ENCODE results near the gene RASIP1.
"Not testable (repeated sequence)": the region's sequence is repeated elsewhere in the genome, so short reads cannot be mapped to it uniquely, and the experiment has no call there.

RASIP1 gene

GRCh38 chr19:48705431-48705830, 35.0 kb downstream of the RASIP1 start:
- no peak for DNase-seq

DNA sequence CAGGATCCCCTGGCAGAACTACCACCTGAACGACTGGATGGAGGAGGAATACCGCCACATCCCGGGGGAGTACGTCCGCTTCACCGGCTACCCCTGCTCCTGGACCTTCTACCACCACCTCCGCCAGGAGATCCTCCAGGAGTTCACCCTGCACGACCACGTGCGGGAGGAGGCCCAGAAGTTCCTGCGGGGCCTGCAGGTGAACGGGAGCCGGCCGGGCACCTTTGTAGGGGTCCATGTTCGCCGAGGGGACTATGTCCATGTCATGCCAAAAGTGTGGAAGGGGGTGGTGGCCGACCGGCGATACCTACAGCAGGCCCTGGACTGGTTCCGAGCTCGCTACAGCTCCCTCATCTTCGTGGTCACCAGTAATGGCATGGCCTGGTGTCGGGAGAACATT, 37.1 kb downstream of the RASIP1 start:
- no peak for DNase-seq

DNA sequence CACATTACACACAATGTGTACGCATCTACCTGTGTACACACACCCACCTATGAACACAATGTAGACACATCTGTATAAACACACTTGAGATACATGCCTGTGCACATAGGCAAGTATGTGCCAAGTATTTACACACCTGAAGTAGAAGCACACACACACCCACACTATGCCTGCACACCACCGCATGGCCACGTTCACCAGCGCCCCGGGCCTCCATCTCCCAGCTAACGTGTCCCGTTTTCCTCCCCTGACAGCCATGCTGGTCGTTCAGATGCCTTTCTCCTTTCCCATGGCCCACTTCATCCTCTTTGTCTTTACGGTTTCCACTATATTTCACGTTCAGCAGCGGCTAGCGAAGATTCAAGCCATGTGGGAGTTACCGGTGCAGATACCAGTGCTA, 37.7 kb downstream of the RASIP1 start:
- no peak for DNase-seq

DNA sequence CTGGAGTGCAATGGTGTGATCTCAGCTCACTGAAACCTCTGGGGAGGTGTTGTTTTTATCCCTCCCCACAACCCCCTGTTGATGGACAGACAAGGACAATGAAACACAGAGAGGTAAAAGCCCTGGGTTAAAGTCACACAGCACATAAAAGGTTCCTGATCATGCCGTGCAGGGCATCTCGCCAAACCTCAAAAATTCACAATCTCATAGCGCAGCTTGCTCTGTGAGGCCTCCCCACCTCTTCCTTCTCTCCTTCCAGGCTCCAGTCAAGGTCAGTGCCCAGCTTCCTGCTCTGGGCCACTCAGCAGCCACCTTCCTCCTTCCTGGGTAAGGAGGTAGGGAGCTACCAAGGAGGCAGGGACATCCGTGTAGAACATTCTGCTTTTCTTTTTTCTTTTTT, 42.4 kb downstream of the RASIP1 start:
- no peak for DNase-seq

DNA sequence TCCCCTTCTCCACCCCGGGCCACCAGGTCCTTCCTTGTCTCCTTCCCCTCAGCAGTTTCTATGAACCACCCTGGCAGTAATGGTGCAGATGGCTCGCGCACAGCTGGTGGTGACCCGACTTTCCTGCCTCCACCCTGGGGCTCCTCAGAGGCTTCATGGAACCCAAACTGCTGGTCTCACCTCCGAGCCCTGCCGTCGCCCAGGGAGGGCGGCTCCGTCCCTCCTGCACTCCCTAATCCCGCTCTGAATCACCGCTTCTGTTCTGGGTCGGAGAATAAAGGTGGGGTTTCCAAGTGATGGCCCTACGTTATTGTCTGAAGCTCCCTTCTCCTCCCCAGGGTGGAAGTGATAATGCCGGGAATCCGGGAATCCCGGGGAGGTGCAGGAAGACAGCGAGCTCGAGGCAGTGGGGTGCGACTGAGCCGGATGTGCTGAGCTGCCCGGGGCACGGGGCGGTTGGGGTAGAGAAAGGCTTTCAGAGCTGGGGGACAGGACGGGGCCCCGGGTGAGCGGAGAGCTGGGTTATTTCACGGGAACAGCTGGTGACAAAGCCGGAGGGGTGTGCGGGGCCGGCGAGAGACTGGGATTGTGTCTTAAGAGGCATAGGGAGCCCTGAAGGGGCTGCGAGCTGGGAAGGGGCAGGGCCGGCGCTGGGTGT, 43.9 kb downstream of the RASIP1 start:
- no peak for DNase-seq

DNA sequence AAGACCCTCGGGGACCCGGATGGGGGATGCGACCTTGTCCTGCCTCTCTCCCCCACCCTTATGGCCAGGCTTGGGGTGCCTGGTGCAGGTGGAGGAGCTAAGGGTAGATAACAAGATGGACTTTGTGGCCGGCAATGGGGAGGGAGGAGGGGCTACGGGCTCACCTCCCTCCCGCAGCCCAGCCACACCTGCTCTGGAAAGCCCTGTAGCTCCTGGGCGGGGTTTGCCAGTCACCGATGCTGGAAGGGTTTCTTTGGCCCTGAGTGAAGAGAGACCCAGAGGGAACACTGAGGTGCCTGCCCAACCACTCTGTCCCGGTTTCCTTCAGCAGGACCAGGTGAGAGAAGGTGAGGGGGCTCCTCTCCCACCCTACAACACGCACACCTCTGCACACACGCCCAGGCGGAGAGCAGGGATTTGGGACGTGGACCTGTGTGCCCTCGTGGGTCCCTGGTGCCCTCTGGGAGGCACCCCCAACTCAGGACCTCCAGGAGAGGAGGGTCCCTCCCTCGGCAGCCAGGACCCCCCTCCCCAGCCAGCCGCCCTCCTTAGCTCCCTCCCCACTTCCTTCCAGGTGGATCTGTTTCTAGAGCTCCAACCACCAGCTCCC, 44.6 kb downstream of the RASIP1 start, which contains the start of gene FUT2:
Gene FUT2, plus strand, starts transcription at position 229 of the 610 bp plus-strand sequence. CDS start 6,986 bp downstream, outside the sequence.
- no peak for DNase-seq

DNA sequence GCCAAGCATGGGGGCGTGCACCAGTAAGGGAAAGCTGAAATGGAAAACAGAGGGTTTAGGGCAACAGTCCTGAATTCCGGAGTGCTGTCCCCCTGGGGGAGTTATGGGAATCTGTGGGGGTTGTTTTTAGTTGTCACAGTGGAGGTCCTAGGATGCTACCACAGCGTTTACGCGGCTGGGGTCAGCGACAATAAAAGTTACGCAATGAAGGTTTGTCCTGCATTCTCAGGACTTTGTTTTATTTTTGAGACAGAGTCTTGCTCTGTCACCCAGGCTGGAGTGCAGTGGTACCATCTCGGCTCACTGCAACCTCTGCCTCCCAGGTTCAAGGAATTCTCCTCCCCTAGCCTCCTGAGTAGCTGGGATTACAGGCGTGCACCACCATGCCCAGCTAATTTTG, 46.8 kb downstream of the RASIP1 start:
- DNase-seq: not testable (repeated sequence)

- DNase-seq: no peak
These were observed 51.0 kb downstream of the RASIP1 start for GRCh38 chr19:48689449-48689848.

DNA sequence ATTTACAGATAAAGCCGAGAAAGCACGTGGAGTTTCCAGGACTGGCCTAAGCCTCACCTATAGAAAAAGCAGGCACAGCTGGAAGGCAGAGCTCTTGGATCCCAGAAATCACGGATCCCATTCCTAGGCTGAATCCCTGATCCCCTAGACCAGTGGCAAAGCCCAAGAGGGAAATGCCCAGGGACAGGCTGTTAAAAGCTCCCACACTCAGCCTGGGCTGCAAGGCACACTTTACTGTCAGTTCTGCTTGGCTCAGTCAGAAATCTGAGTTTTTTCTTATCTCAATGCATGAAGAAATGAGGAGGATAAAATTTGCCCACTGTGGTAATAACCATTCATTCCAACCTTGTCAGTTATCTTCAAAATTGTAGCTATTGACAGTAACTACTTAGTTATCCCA, 52.6 kb downstream of the RASIP1 start:
- DNase-seq: no peak

- DNase-seq: not testable (repeated sequence)
These were observed 53.8 kb downstream of the RASIP1 start for GRCh38 chr19:48686637-48687036.

- no peak for DNase-seq
These were observed 54.3 kb downstream of the RASIP1 start for GRCh38 chr19:48686088-48686487.

GRCh38 chr19:48685583-48685982, 54.8 kb downstream of the RASIP1 start:
- DNase-seq: no peak

- DNase-seq: peak; percentile 24
These were observed 57.1 kb downstream of the RASIP1 start for GRCh38 chr19:48683349-48683748.

DNA sequence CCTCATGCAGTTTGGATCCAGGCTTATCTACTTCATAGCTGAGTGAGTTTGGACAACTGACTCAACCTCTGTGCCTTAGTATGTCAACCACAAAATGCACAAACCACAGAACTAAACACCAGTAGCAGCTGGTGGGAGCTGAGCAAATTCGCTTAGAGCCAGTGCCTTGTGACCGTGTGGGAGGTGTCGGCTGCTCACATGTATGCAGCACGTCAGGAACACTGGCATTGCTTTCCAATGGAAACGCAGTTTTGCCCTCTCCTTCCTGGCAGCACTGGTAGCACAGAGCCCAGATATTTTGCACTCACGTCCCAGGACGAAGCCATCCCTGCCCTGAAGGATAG, 59.3 kb downstream of the RASIP1 start:
- no peak for DNase-seq

DNA sequence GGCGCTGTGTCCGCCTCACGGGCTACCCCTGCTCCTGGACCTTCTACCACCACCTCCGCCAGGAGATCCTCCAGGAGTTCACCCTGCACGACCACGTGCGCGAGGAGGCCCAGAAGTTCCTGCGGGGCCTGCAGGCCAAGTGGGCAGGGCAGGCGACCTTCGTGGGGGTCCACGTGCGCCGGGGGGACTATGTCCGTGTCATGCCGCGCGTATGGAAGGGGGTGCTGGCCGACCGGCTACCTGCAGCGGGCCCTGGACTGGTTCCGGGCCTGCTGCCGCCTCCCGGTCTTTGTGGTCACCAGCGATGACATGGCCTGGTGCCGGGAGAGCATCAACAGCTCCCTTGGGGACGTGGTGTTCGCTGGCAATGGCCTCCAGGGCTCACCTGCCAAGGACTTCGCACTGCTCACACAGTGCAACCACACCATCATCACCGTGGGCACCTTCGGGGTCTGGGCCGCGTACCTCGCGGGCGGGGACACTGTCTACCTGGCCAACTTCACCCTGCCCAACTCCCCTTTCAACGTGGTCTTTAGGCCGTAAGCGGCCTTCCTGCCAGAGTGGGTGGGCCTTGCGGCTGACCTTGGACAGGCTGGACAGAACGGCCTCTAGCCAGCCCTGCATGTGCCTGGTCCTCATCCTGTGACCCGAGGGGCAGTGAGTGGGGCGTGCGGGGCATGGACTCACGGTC, 59.8 kb downstream of the RASIP1 start:
- no peak for DNase-seq

GRCh38 chr19:48680006-48680405, 60.4 kb downstream of the RASIP1 start:
- DNase-seq: not testable (repeated sequence)

DNA sequence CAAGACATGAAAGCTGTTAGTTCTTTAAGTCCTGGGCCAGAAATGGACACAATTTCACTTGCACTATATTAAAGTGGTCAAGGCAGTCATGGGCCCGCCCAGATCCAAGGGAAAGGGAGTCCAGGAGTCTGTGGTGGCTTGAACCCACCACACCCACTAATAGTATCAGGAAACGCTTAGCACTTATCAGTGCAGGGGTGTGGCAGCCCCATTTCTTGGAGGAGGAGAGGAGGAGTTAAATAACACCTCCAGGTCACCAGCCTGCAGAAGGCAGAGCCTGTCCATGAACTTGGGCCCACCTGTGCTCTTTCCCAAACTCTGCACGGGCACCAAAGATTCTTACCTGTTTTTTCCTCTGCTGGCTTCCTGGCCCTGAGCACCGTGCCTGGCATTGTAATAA, 62.2 kb downstream of the RASIP1 start:
- DNase-seq: no peak

DNA sequence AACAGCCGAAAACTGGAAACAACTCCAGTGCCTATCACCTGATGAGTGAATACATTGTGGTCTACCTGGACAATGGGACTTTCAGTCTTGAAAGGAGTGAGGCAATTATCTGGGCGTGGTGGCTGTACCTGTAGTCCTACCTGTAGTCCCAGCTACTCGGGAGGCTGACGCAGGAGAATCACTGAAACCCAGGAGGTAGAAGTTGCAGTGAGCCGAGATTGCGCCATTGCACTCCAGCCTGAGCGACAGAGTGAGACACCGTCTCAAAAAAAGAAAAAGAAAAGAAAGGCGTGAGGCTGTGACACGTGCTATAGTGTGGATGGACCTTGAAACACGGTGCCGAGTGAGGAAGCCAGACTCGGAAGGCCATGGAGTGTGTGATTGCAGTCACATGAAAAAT, 63.5 kb downstream of the RASIP1 start:
- no peak for DNase-seq

DNA sequence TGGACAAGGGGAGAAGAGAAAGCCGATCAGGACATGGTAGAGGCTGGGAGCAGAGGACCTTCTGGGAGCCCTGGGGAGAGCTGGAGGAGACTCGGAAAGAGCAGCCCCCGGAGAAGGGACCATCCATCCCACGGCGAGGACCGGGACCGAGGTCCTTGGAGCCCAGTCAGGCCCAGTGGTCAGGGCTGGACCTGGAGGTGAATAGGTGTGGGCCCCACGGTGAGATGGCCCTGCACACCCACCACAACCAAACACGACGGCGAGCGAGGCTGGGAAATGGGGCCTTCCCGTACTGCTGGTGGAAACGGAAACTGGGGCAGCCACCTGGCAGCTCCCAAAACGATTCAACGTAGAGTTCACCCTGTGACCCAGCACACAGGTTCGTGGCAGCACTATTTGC, 63.9 kb downstream of the RASIP1 start:
- no peak for DNase-seq

DNA sequence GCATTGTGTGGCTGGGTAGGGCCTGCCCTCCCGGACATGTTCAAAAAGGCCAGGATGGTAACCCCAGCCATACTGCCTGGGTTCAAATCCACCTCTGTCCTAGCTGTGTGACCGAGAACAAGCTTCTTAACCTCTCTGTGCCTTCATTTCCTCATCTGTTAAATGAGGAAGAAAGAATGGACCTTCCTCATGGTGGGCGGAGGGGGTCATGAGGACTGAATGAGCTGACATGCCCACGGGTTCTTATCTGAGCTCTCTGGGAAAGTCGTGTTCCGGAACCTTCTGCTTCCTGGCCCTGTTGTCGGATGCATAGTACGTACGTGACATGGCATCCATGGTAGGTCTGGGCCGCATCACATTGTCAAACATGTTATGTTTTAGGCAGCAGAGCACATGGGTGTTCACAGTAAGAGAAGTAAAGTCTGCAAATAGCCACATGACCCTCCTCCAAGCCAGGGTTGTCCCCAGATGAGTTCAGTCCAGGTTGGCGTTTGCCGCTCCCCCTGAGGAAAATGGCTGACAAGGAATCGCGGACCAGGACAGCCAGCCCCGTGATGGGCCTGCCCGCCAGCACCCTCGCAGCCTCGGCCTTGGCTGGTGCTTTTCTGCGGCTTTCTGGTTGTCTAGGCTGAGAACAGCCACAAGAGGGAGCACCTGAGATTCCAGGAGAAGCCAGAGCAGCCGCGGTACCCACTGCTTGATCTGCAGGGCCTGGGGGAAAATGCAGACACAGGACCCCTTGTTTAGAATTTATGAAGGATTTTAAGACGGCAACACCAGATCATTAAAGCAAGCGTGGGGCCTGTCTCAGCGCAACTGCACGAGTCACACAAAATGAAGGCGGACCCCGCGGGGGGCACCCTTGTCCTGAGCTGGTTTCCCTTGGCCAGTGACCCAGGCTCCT, 65.2 kb downstream of the RASIP1 start:
- DNase-seq: peak; percentile 80

GRCh38 chr19:48674216-48674809, 66.1 kb downstream of the RASIP1 start:
- no peak for DNase-seq

DNA sequence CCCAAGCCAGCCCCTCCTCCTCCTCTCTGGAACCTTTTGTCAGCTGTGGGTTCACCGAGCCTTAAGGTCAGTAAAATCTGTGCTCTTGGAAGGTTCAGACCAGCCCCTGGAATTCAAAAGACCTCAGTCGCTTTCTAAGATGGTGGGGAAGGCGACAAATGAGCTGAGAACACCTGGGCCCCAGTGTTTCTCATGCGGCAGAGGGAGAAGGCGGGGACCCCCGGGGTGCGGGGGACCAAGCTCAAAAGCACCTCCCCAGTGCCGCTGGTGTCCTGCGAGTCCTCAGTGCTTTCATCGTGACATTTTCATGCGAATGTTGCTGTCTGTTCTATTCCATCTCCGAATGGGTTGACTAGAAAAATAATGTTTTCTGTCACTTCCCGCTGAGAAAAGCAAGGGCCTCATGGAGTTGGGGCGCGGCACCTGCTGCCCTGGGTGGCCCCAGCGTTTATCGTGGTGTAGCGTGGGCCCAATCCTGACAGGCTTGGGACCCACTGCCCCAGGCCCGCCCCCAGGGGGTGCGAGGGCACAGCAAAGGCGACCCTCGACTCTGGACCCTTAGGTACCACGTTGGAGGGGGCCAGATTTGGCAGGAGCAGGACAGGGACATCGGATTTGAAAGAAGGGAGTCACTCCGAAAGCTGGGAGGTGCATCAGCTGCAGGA, 66.8 kb downstream of the RASIP1 start:
- no peak for DNase-seq
